ENCODE measurements around the gene EXOSC7. TPM values are rescaled to one million over a fixed set of nuclear protein-coding genes. Genes with fewer than 3 reads are reported as not detected.

Gene EXOSC7
- total RNA-seq, 4 donors from 2014 or later, result 57.4 to 80.3 (median 60.9) TPM

GRCh38 chr3:44958386-44958785 is 17.7 kb upstream of the EXOSC7 start:
- H3K27me3 ChIP-seq, result no peaks in the 10 kb centered on the region
- intact Hi-C loops (cut with DNase I; ENCODE audit: low total_unique reads), result no loop called here
- no peak overlapping the region for H3K4me3 ChIP-seq
- TF ChIP-seq CTCF (IDR thresholded peaks at IDR 0.05 in 4 of 5, conservative IDR thresholded peaks at IDR 0.05 in 1 of 5) (no peak), POLR2A (IDR thresholded peaks at IDR 0.05) (no peak)
- no peak overlapping the region for H3K27ac ChIP-seq
- no peak for ATAC-seq
- H3K9me3 ChIP-seq, result no peaks in the 10 kb centered on the region
- peaks cover 0 to 17% of the 10 kb centered on the region in 2 donors for H3K36me3 ChIP-seq
- peaks cover 3 to 26% of the 10 kb centered on the region in 2 donors for H3K4me1 ChIP-seq
- DNase-seq, result no peak
- in situ Hi-C loops (cut with MboI; ENCODE audit: low sequenced_read_pairs in 4 of 4), result no loop called here

- no peak for ATAC-seq
- intact Hi-C loops (cut with DNase I; ENCODE audit: low total_unique reads) (no loop called here), in situ Hi-C loops (cut with MboI; ENCODE audit: low sequenced_read_pairs in 4 of 4) (no loop called here)
- DNase-seq, result no peak
- Histone ChIP-seq H3K4me1 (peaks cover 3 to 19% of the 10 kb centered on the region in 2 donors), H3K27me3 (no peaks in the 10 kb centered on the region), H3K9me3 (no peaks in the 10 kb centered on the region), H3K4me3 (no peak overlapping the region), H3K36me3 (peaks cover 0 to 17% of the 10 kb centered on the region in 2 donors), H3K27ac (no peak overlapping the region)
- TF ChIP-seq POLR2A (IDR thresholded peaks at IDR 0.05) (no peak), CTCF (IDR thresholded peaks at IDR 0.05 in 4 of 5, conservative IDR thresholded peaks at IDR 0.05 in 1 of 5) (no peak)
These were observed 15.5 kb upstream of the EXOSC7 start for GRCh38 chr3:44960387-44961026.

GRCh38 chr3:44961888-44962287 is 14.2 kb upstream of the EXOSC7 start:
- peaks cover 3 to 14% of the 10 kb centered on the region in 2 donors for H3K4me1 ChIP-seq
- in situ Hi-C loops (cut with MboI; ENCODE audit: low sequenced_read_pairs in 4 of 4), result no loop called here

GRCh38 chr3:44962621-44963393 is 13.2 kb upstream of the EXOSC7 start:
- Histone ChIP-seq H3K36me3 (peaks cover 0 to 14% of the 10 kb centered on the region in 2 donors), H3K4me1 (peaks cover 3 to 14% of the 10 kb centered on the region in 2 donors), H3K9me3 (no peaks in the 10 kb centered on the region), H3K27ac (no peak overlapping the region), H3K4me3 (no peak overlapping the region), H3K27me3 (no peaks in the 10 kb centered on the region)
- intact Hi-C loops (cut with DNase I; ENCODE audit: low total_unique reads) (no loop called here), in situ Hi-C loops (cut with MboI; ENCODE audit: low sequenced_read_pairs in 4 of 4) (no loop called here)
- TF ChIP-seq POLR2A (IDR thresholded peaks at IDR 0.05) (no peak), CTCF (IDR thresholded peaks at IDR 0.05 in 4 of 5, conservative IDR thresholded peaks at IDR 0.05 in 1 of 5) (no peak)
- ATAC-seq (no peak), DNase-seq (no peak)

More at GRCh38 chr3:44961888-44962287, 14.2 kb upstream of the EXOSC7 start:
- TF ChIP-seq POLR2A (IDR thresholded peaks at IDR 0.05), result no peak
- TF ChIP-seq CTCF (IDR thresholded peaks at IDR 0.05 in 4 of 5, conservative IDR thresholded peaks at IDR 0.05 in 1 of 5), result no peak
- DNase-seq, result no peak
- Histone ChIP-seq H3K4me3 (no peak overlapping the region), H3K36me3 (peaks cover 0 to 17% of the 10 kb centered on the region in 2 donors), H3K9me3 (no peaks in the 10 kb centered on the region), H3K27ac (no peak overlapping the region), H3K27me3 (no peaks in the 10 kb centered on the region)
- ATAC-seq, result no peak
- intact Hi-C loops (cut with DNase I; ENCODE audit: low total_unique reads), result no loop called here
